CD14-positive monocyte (primary cell): Measurements from ENCODE around the gene TTC28. TPM values are rescaled to one million over a fixed set of nuclear protein-coding genes. Genes with fewer than 3 reads are reported as not detected.
"Not testable (repeated sequence)": the region's sequence is repeated elsewhere in the genome, so short reads cannot be mapped to it uniquely, and the experiment has no call there.

Experiments
- DNase-seq, 3 donors: peaks; one replicate each; pipeline ENCODE4 v3.0.0-alpha.2; 2011 to 2022
- H2AFZ ChIP-seq: 2 replicates; pipeline ENCODE4 v1.6.0; 2012; ENCODE audit warnings: mild to moderate bottlenecking, low read depth, low read length, inconsistent platforms; ENCODE audit not compliant: insufficient read depth, poor library complexity, severe bottlenecking
- H3K27ac ChIP-seq, 2 donors: 1 replicate in 1 of 2; 2 replicates in 1 of 2; pipeline ENCODE4 v1.5.1; 2012 to 2013; ENCODE audit warnings: low read length in 2 of 2, control low read depth in 1 of 2, inconsistent platforms in 1 of 2, low read depth in 1 of 2, mild to moderate bottlenecking in 1 of 2
- H3K27me3 ChIP-seq, 2 donors: one replicate each; pipeline versions ENCODE4 v1.6.0 to v1.6.1; 2011 to 2013; ENCODE audit warnings: low read length in 2 of 2; ENCODE audit not compliant: control insufficient read depth in 2 of 2, insufficient read depth in 2 of 2
- H3K36me3 ChIP-seq, 2 donors: replicated peaks in 1 of 2; 1 replicate in 1 of 2; 2 replicates in 1 of 2; pipeline versions ENCODE4 v1.5.1 to v1.6.1; 2012 to 2013; ENCODE audit warnings: low read length in 2 of 2, control low read depth in 1 of 2, inconsistent platforms in 1 of 2, mild to moderate bottlenecking in 1 of 2; ENCODE audit not compliant: insufficient read depth in 2 of 2, control insufficient read depth in 1 of 2
- H3K4me1 ChIP-seq, 2 donors: 1 replicate in 1 of 2; 2 replicates in 1 of 2; pipeline versions ENCODE4 v1.5.1 to v1.6.1; 2012 to 2013; ENCODE audit warnings: low read length in 2 of 2, control low read depth in 1 of 2, inconsistent platforms in 1 of 2, mild to moderate bottlenecking in 1 of 2, moderate library complexity in 1 of 2; ENCODE audit not compliant: insufficient read depth in 2 of 2, control insufficient read depth in 1 of 2
- H3K4me2 ChIP-seq: replicated peaks from 2 replicates; pipeline ENCODE3; 2012; ENCODE audit warnings: low read length, moderate library complexity, mild to moderate bottlenecking; ENCODE audit not compliant: poor library complexity, severe bottlenecking; ENCODE audit errors: extremely low read depth
- H3K4me3 ChIP-seq, 3 experiments: fragments of 200-600 bp in 1 of 3; sonication (generic) in 1 of 3; replicated peaks in 1 of 3; 1 replicate in 2 of 3; 2 replicates in 1 of 3; pipeline ENCODE4 v1.5.1; 2011 to 2013; ENCODE audit warnings: low read length in 3 of 3, mild to moderate bottlenecking in 3 of 3, control low read depth in 2 of 3, low read depth in 2 of 3, inconsistent platforms in 1 of 3, moderate library complexity in 1 of 3
- H3K79me2 ChIP-seq: 2 replicates; pipeline ENCODE4 v1.6.0; 2012; ENCODE audit warnings: mild to moderate bottlenecking, control low read depth, inconsistent platforms, low read length, moderate library complexity; ENCODE audit not compliant: insufficient read depth
- H3K9ac ChIP-seq: 2 replicates; pipeline ENCODE4 v1.6.0; 2017; ENCODE audit warnings: low read length, mild to moderate bottlenecking; ENCODE audit not compliant: insufficient read depth, poor library complexity, severe bottlenecking
- H3K9me3 ChIP-seq, 2 donors: replicated peaks in 1 of 2; 1 replicate in 1 of 2; 2 replicates in 1 of 2; pipeline versions ENCODE4 v1.5.1 to v1.6.1; 2012 to 2013; ENCODE audit warnings: low read length in 2 of 2, control low read depth in 1 of 2; ENCODE audit not compliant: control insufficient read depth in 1 of 2, insufficient read depth in 1 of 2
- H4K20me1 ChIP-seq: 2 replicates; pipeline ENCODE4 v1.6.0; 2012; ENCODE audit warnings: mild to moderate bottlenecking, low read length, control low read depth, moderate library complexity; ENCODE audit not compliant: insufficient read depth
- H3K27ac Mint-ChIP-seq, 7 donors: one replicate each; pipeline ENCODE4 v1.8.0; 2020; ENCODE audit warnings: mild to moderate bottlenecking in 7 of 7, mixed read lengths in 7 of 7, moderate library complexity in 6 of 7, inconsistent platforms in 2 of 7
- H3K27me3 Mint-ChIP-seq, 3 donors: one replicate each; pipeline ENCODE4 v1.8.0; 2021 to 2022; ENCODE audit warnings: low read depth in 3 of 3, mild to moderate bottlenecking in 3 of 3, mixed read lengths in 3 of 3, moderate library complexity in 3 of 3, inconsistent platforms in 1 of 3
- H3K36me3 Mint-ChIP-seq, 2 donors: one replicate each; pipeline ENCODE4 v1.8.0; 2020; ENCODE audit warnings: mixed read lengths in 2 of 2, inconsistent platforms in 1 of 2, mild to moderate bottlenecking in 1 of 2
- H3K4me1 Mint-ChIP-seq: one replicate; pipeline ENCODE4 v1.8.0; 2020; ENCODE audit warnings: mild to moderate bottlenecking, mixed read lengths
- H3K4me3 Mint-ChIP-seq, 2 donors: one replicate each; pipeline ENCODE4 v1.8.0; 2020; ENCODE audit warnings: mild to moderate bottlenecking in 2 of 2, mixed read lengths in 2 of 2, moderate library complexity in 1 of 2
- H3K9me3 Mint-ChIP-seq, 7 donors: one replicate each; pipeline ENCODE4 v1.8.0; 2020 to 2022; ENCODE audit warnings: mixed read lengths in 7 of 7, mild to moderate bottlenecking in 6 of 7, moderate library complexity in 6 of 7, inconsistent platforms in 2 of 7
- CTCF ChIP-seq: fragments of 200-600 bp; IDR thresholded peaks from one replicate; pipeline ENCODE4 v1.8.0; 2022; ENCODE audit warnings: antibody characterized with exemption, mild to moderate bottlenecking
- WGBS: methylation state at CpG from one replicate; pipeline ENCODE4 v1.1.5; 2013; ENCODE audit warnings: missing lambda C conversion rate; ENCODE audit not compliant: insufficient coverage; 5-methylcytosine and 5-hydroxymethylcytosine counted together
- intact Hi-C, 2 donors: fragments of 100-400 bp; cut with micrococcal nuclease; formaldehyde crosslinking; loops; one replicate each; pipeline versions ENCODE4 v1.15.0 to v1.15.1; 2023
- polyA plus RNA-seq, 3 donors: library from polyadenylated mRNA; depleted of rRNA in 1 of 3; unstranded in 2 of 3; stranded (reverse) in 1 of 3; fragments of 300-500 nt in 2 of 3; fragments of >200 nt in 1 of 3; fragmentation: Illumina TruSeq in 2 of 3; gene quantifications; 1 replicate in 2 of 3; 2 replicates in 1 of 3; pipeline ENCODE4 v1.2.3, GENCODE V29; 2012 to 2021

Gene TTC28
- polyA plus RNA-seq, 3 donors, result 0.24 to 0.61 TPM; not detected in 1

- H3K4me3 ChIP-seq, result no peak overlapping the region
- H3K27ac ChIP-seq, result no peak overlapping the region
- H3K9ac ChIP-seq, result no peak overlapping the region
- peaks cover 0 to 3% (median 0%) of the 10 kb centered on the region in 7 donors for H3K9me3 Mint-ChIP-seq
- no peaks in the 10 kb centered on the region for H4K20me1 ChIP-seq
- H3K4me1 Mint-ChIP-seq, result peaks cover 2% of the 10 kb centered on the region
- intact Hi-C loops, result no loop called here
- no peaks in the 10 kb centered on the region for H3K4me1 ChIP-seq
- no peak overlapping the region for H2AFZ ChIP-seq
- H3K36me3 ChIP-seq, result no peaks in the 10 kb centered on the region
- no peaks in the 10 kb centered on the region for H3K27me3 ChIP-seq
- H3K4me2 ChIP-seq, result no peak overlapping the region
- H3K79me2 ChIP-seq, result no peaks in the 10 kb centered on the region
- H3K27ac Mint-ChIP-seq, result no peak overlapping the region
- DNase-seq, result no peak
- TF ChIP-seq CTCF, result no peak
- no peak overlapping the region for H3K4me3 Mint-ChIP-seq
- no peaks in the 10 kb centered on the region for H3K36me3 Mint-ChIP-seq
- H3K9me3 ChIP-seq, result no peaks in the 10 kb centered on the region
- H3K27me3 Mint-ChIP-seq, result peaks cover 0 to 2% (median 0%) of the 10 kb centered on the region in 3 donors
Observed at GRCh38 chr22:28568099-28568498, 111.5 kb downstream of the TTC28 start.

- intact Hi-C loops, H3K9me3 ChIP-seq, H3K9me3 Mint-ChIP-seq, H3K4me1 Mint-ChIP-seq, DNase-seq, H3K36me3 Mint-ChIP-seq, H3K27ac ChIP-seq, H3K4me3 ChIP-seq, H3K27ac Mint-ChIP-seq, H3K79me2 ChIP-seq, H3K27me3 Mint-ChIP-seq, H3K4me3 Mint-ChIP-seq, H3K4me2 ChIP-seq, H3K9ac ChIP-seq, H3K4me1 ChIP-seq, H3K27me3 ChIP-seq, H4K20me1 ChIP-seq, H2AFZ ChIP-seq, H3K36me3 ChIP-seq: not testable (repeated sequence)
- 96% methylated on average over 5 of the region's 12 CpGs for WGBS
Observed at GRCh38 chr22:28566920-28567499, 112.6 kb downstream of the TTC28 start.
